Neutrophil (primary cell): Measurements from ENCODE around the gene XRCC5.

Source experiments
- H3K27ac ChIP-seq: fragments of 200-600 bp; sonication (generic); 2 replicates; pipeline ENCODE4 v1.5.1; 2016; ENCODE audit warnings: mild to moderate bottlenecking, moderate library complexity
- H3K27me3 ChIP-seq: fragments of 200-600 bp; sonication (generic); 2 replicates; pipeline ENCODE4 v1.6.0; 2016; ENCODE audit warnings: mild to moderate bottlenecking
- H3K36me3 ChIP-seq: fragments of 200-600 bp; sonication (generic); 2 replicates; pipeline ENCODE4 v1.5.1; 2017
- H3K4me1 ChIP-seq, 2 experiments: fragments of 200-600 bp in 1 of 2; sonication (generic) in 1 of 2; 1 replicate in 1 of 2; 2 replicates in 1 of 2; pipeline versions ENCODE4 v1.5.1 to v1.6.1; 2013 to 2016; ENCODE audit warnings: low read depth in 1 of 2, low read length in 1 of 2, mild to moderate bottlenecking in 1 of 2, moderate library complexity in 1 of 2; ENCODE audit not compliant: control insufficient read depth in 1 of 2, insufficient read depth in 1 of 2
- H3K4me3 ChIP-seq, 2 experiments: fragments of 200-600 bp in 1 of 2; sonication (generic) in 1 of 2; 1 replicate in 1 of 2; 2 replicates in 1 of 2; pipeline ENCODE4 v1.5.1; 2013 to 2016; ENCODE audit warnings: low read depth in 1 of 2, low read length in 1 of 2, mild to moderate bottlenecking in 1 of 2, moderate library complexity in 1 of 2
- H3K9me3 ChIP-seq: fragments of 200-600 bp; sonication (generic); 2 replicates; pipeline ENCODE4 v1.5.1; 2016
- CTCF ChIP-seq: fragments of 200-600 bp; sonication (generic); IDR thresholded peaks from 2 replicates; pipeline ENCODE4 v1.5.1; 2016; ENCODE audit warnings: antibody characterized with exemption

The XRCC5 gene

GRCh38 chr2:216232721-216233120 is 123.6 kb downstream of the XRCC5 start:
- peaks cover 3% of the 10 kb centered on the region for H3K9me3 ChIP-seq
- H3K4me1 ChIP-seq = no peaks in the 10 kb centered on the region
- H3K27ac ChIP-seq = no peak overlapping the region
- H3K4me3 ChIP-seq = no peak overlapping the region
- H3K27me3 ChIP-seq = no peaks in the 10 kb centered on the region
- no peaks in the 10 kb centered on the region for H3K36me3 ChIP-seq
- no peak for TF ChIP-seq CTCF

DNA sequence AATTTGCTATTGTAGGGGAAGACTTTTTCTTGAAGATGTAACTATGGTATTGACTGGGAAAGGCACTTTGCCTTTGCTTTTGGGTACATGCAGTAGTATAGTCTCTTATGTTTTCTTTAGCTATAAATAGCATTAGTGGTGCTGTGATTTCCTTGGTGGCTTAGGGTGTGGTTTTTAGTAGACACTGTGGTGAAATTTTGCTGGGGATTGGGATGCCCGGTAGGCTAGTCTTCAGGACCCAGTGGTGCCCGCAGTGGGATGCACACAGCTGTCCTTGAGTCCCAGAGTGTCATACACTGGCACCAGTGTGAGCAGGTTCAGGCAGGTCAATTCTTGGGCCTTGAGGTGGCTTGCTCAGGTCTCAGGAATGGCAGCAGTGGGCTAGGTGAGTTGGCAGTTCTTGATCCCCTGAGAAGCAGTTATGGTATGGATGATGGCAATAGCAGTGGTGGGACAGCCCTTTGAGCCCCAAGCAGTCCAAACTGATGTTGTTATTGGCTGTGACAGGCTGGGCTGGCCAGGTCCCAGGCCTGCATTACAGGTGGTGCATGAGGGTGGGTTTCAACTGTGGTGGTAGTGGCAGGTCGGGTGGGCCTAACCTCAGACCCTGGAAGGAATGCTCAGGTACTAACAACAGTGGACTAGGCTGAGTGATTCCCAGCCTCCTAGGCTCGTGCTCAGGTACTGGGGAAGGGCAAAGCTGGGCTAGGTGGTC is 124.3 kb downstream of the XRCC5 start:
- Histone ChIP-seq H3K9me3 (peaks cover 3% of the 10 kb centered on the region), H3K36me3 (no peaks in the 10 kb centered on the region), H3K4me1 (no peaks in the 10 kb centered on the region), H3K27me3 (no peaks in the 10 kb centered on the region), H3K27ac (no peak overlapping the region), H3K4me3 (no peak overlapping the region)
- TF ChIP-seq CTCF = no peak

- H3K27ac ChIP-seq = no peak overlapping the region
- no peaks in the 10 kb centered on the region for H3K36me3 ChIP-seq
- no peaks in the 10 kb centered on the region for H3K4me1 ChIP-seq
- no peak overlapping the region for H3K4me3 ChIP-seq
- H3K27me3 ChIP-seq = no peaks in the 10 kb centered on the region
- H3K9me3 ChIP-seq = peaks cover 3% of the 10 kb centered on the region
- TF ChIP-seq CTCF = no peak
Observed at GRCh38 chr2:216234106-216234505, 125.0 kb downstream of the XRCC5 start.

DNA sequence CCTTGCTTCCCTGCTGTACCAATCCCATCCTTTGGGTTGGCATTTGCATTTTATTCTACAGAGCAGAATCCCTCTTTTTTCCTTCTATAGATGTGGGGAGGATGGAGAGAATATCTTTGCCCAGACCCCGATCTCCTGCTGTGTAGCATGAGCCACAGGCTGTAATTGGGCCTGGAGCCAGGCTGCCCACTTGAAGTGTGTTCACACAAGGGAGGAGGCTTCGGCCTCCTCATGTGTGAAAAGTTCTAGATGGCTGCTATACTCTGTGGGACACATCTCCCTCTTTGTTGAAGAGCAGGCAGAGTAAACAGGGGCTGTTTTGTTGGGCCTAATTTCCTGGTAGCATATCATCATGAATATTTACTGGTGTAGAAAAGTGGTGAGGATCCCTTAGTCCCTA is 126.3 kb downstream of the XRCC5 start:
- TF ChIP-seq CTCF = no peak
- H3K9me3 ChIP-seq = peaks cover 3% of the 10 kb centered on the region
- no peak overlapping the region for H3K4me3 ChIP-seq
- H3K36me3 ChIP-seq = no peaks in the 10 kb centered on the region
- H3K4me1 ChIP-seq = no peaks in the 10 kb centered on the region
- H3K27me3 ChIP-seq = no peaks in the 10 kb centered on the region
- H3K27ac ChIP-seq = no peak overlapping the region

GRCh38 chr2:216235896-216236295 is 126.7 kb downstream of the XRCC5 start:
- H3K9me3 ChIP-seq = peaks cover 3% of the 10 kb centered on the region
- no peak for TF ChIP-seq CTCF
- H3K27ac ChIP-seq = no peak overlapping the region
- H3K4me1 ChIP-seq = no peaks in the 10 kb centered on the region
- H3K27me3 ChIP-seq = no peaks in the 10 kb centered on the region
- H3K36me3 ChIP-seq = no peaks in the 10 kb centered on the region
- H3K4me3 ChIP-seq = no peak overlapping the region

GRCh38 chr2:216236486-216236885 is 127.3 kb downstream of the XRCC5 start:
- TF ChIP-seq CTCF = no peak
- no peak overlapping the region for H3K4me3 ChIP-seq
- no peak overlapping the region for H3K27ac ChIP-seq
- no peaks in the 10 kb centered on the region for H3K4me1 ChIP-seq
- peaks cover 3% of the 10 kb centered on the region for H3K9me3 ChIP-seq
- no peaks in the 10 kb centered on the region for H3K36me3 ChIP-seq
- H3K27me3 ChIP-seq = no peaks in the 10 kb centered on the region
